Measurements from ENCODE around the gene SPAG17.

DNA sequence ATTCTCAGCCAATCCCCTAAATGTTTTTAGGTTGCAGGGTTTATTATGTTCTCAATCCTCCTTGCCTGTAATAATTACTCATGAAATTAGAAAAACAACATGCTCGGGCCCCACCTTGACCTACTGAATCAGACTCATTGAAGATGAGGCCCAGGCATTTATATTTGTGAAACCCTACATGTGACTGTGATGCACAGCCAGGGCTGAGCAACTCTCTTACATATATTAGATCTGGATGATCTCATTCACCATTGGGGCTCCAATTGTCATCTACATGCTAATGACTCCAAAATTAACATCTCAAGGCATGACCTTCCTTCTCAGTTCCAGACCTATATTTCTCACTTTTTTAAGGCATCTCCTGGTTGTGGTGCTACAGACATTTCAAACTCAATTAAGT lies 152.1 kb downstream of the SPAG17 start:
- TF ChIP-seq CTCF (IDR thresholded peaks at IDR 0.05; ENCODE audit: poor library complexity) (no peak), EZH2 (IDR thresholded peaks at IDR 0.05; ENCODE audit: borderline replicate concordance) (no peak), EZH2phosphoT487 (IDR thresholded peaks at IDR 0.05; ENCODE audit: low read depth, severe bottlenecking, unreplicated experiment) (no peak)

All from hepatocyte (in vitro differentiated cells).